MM.1S (cell line): ENCODE measurements around the gene ANXA2.

ENCODE experiments used
- CTCF ChIP-seq: fragments of 300-600 bp; sonication (generic); IDR thresholded peaks from 2 replicates; pipeline ENCODE4 v1.5.1; 2016; ENCODE audit warnings: antibody characterized with exemption, low read length, mixed read lengths
- EZH2 ChIP-seq: fragments of 300-600 bp; sonication (generic); optimal IDR thresholded peaks from 2 replicates; pipeline ENCODE3; 2017; ENCODE audit warnings: low read depth, mild to moderate bottlenecking, antibody characterized with exemption, low read length, mixed read lengths
- EZH2phosphoT487 ChIP-seq: fragments of 300-600 bp; sonication (generic); IDR thresholded peaks from 2 replicates; pipeline ENCODE4 v1.6.1; 2018; ENCODE audit warnings: antibody characterized with exemption, low read length

DNA sequence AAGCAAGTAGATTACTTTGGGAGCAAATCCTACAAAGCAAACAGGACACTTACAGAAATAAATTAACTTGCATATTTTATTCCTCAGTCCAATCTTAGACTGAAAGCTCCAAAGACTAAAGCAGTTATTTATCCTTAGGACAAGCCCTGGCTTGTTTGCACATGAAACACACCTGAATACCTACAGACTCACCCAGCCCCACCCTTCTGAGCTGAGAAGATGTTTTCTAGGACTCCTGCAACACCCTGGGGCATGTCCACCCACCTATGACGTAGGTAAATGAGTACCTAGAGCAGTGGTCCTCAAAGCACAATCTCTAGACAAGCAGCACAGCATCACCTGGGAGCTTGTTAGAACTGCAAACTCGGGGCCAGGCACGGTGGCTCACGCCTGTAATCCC is 80.8 kb downstream of the ANXA2 start:
- no peak for TF ChIP-seq CTCF
- no peak for TF ChIP-seq EZH2
- TF ChIP-seq EZH2phosphoT487 = no peak
